HG03066 (cell line): Measurements from ENCODE around the gene ACSL3.

Experiments
- ATAC-seq: cut with Tn5 transposase; IDR thresholded peaks from one replicate; pipeline ENCODE4 v1.9.1; 2021; ENCODE audit warnings: low read depth; ENCODE audit not compliant: unreplicated experiment

ACSL3 gene

DNA sequence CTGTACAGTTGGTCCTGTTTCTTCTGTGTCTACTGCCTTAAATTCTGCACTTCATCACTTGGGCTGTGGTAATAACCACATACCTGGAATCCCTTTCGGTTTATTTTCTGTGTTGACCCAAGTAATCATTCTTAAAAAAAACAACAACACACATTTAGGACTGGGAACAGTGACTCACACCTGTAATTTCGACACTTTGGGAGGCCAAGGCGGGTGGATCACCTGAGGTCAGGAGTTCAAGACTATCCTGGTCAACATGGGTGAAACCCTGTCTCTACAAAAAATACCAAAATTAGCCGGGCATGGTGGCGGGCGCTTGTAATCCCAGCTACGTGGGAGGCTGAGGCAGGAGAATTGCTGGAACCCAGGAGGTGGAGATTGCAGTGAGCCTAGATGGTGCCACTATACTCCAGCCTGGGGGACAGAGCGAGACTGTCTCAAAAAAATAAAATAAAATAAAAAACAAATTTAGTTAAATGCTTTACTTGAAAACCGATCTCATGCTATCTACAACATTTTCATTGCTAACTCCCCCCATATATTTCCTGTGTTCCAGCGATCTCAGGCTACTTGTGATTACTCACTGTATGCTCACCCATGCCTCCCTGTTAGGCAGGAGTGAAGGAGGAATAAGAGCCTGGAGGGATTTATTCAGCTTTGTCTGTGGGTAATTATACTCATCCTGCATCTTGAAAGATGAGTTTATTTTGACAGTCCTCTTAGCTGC is 18.2 kb downstream of the ACSL3 start:
- ATAC-seq = no peak

DNA sequence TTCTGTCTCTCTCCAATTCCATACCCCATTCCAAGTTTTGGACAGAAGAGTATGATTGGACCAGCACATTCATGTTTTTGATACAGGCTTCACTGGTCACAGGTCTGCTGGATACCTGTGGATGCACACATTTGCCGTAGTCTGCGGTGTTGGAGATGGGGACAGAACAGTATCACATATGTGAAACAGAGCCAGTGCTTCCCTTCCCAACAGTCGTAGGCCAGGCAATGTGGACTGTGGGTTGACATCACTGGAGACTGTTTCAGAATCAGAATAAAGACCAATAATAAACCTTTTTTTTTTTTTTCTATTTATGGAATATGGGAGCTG is 18.7 kb downstream of the ACSL3 start:
- ATAC-seq = no peak

DNA sequence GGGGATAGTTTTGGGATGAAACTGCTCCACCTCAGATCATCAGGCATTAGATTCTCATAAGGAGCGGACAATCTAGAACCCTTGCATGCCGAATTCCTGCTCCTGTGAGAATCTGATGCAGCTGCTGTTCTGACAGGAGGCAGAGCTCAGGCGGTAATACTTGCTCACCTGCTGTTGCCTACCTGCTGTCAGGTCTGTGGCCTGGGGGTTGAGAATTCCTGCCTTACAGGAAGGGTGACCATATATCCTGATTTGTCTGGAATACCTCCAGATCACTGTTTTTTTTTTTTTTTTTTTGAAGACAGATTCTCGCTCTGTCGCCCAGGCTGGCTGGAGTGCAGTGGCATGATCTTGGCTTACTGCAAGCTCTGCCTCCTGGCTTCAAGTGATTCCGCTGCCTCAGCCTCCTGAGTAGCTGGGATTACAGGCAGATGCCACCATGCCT is 21.7 kb downstream of the ACSL3 start:
- ATAC-seq = no peak

DNA sequence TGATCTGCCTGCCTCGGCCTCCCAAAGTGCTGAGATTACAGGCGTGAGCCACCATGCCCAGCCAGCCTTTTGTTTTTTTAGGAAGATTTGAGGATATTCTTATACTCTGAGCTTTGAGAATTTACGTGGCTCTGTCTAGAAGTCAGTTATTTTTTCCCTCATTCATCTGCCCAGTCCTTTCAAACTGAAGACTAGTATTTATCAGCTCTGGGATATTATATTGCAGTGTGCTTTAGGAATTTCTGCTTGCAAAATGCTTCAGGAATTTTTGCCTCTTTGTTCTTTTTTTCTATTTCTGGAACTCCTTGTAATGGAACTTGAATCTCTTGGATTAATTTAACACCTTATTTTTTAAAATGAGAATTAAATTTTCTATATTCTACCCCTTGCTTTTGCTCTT is 22.6 kb downstream of the ACSL3 start:
- ATAC-seq = no peak

DNA sequence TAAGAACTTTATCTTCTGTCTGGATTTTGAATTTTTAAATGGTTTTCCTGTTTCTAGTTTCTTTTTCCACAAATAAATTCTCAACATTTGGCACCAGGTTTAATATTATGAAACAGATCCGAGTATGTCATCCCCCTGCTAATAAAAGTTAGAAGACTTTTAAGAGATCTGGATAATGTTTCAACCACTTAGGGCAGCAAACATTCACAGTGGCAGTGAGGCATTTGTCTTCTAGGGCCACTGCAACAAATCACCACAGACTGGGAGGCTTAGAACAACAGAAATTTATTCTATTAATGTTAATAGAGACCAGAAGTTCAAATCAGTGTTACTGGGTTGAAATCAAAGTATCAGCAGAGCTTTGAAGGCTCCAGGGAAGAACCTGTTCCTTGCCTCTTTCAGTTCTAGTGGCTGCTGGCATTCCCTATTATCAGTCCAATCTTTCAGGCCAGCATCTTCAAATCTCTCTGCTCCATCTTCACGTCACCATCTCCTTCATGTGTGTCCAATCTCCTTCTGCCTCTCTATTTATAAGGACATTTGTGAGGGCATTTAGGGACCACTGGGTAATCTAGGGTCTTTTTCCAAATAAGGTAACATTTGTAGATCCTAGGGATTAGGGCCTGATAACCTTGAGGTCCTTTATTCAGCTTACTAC is 23.4 kb downstream of the ACSL3 start:
- ATAC-seq = no peak

DNA sequence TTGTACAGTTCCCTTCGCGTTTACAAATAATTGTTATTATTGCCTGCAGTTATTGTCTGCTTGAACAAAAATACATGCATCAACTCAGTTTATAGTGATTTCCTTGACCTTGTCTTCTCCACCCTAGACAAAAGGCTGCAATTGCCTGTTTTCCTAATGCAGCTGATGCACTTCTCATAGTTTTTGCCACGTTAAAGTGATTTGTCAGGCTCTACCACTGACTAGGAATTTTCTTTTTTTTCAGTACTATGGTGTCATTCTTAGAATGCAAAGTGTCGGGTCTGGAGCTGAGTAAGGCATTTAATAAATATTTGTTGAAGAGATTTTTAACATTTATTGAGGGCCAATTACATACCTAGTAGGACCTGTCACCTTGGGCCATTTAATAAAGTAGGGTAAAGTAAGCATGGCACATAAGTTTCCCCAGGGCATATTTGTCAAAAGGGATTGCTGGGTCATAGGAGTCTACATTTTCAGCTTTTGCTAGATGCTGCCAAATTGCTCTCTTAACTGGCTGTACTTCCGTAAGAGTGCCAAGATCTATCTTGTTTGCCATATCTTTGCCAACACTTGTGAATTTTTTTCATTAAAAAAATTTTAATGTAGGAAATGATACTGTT is 24.1 kb downstream of the ACSL3 start:
- no peak for ATAC-seq

DNA sequence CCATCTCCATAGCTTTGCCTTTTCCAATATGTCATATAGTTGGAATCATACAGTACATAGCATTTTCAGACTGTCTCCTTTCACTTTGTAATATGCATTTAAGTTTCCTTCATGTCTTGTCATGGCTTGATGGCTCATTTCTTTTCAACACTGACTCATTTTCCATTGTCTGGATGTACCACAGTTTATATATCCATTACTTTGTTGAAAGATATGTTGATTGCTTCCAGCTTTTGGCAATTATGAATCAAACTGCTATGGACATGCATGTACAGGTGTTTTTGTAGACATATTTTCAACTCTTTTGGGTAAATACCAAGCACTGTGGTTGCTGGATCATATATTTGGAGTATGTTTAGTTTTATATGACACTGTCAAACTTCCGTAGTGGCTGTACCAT is 26.3 kb downstream of the ACSL3 start:
- no peak for ATAC-seq

DNA sequence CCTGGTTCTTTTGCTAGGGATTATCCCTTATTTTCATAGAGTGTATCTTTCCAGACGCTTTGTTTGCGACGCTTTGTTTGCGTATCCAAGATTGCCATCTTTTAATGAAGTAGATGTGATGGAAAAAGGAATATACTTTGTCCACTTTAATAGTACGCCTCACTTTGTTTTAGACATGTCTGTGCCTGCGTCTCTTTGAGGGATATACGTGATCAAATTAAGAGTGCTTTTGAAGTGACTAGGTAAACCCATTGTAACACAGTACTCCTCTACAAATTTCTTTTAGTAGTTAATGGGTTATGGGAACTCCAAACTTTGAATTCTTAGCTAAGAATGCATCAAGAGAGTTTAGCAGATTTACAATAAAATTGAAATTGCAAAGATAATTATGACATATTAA is 27.9 kb downstream of the ACSL3 start:
- no peak for ATAC-seq

DNA sequence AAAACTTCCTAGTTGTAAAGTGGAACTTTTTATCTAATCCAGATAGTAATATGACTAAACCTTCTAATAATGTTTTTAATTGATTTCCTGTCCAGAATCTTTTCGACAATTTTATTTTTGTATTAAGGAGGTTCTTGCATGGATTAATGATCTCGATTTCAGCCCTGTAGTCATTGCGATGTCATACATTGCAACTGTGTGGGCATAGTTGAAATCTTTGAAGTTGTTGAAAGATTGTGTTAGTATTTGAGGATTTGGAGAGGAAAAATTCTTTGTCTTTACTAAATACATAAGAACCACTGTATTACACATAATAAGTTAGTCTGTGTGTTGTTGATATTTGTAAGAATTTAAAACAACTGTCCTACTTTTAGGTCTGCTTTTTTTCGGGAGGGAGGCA is 31.1 kb downstream of the ACSL3 start:
- no peak for ATAC-seq

DNA sequence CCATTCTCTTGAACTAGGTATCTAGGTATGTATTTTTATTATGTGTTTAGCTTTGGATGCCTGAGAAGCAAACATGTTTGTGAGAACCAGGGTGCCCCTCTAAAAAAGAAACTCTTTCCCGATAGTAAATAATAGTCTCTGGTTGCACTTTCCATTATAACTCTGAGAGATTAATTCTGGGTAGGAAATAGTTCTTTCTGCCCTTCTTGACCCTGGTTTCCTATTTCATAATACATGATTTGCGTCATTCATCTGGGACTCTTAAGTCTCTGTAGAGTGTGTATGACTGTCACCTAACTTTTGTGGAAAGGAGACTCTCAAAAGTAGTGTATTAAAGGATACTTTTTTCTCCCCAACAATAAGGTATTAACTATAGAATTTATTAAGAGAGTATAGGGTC is 31.5 kb downstream of the ACSL3 start:
- ATAC-seq = no peak

DNA sequence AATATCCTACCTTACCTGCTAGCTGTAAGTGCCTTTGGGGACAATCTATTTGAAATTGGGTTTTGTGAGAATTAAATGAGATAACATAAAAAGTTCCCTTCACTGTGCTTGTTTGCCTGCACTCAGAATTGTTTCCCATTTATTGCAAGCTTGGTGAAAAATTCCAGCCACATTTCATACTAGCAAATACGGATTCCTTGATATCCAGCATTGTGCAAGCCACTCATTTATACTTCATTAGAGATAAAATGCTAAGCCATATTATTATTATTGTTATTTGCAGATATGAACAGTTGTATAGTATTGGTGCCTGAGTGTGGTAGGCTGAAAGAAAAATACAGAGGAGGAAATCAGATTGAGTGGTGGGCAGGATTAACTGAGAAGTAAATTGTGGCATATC is 31.9 kb downstream of the ACSL3 start:
- ATAC-seq = no peak

DNA sequence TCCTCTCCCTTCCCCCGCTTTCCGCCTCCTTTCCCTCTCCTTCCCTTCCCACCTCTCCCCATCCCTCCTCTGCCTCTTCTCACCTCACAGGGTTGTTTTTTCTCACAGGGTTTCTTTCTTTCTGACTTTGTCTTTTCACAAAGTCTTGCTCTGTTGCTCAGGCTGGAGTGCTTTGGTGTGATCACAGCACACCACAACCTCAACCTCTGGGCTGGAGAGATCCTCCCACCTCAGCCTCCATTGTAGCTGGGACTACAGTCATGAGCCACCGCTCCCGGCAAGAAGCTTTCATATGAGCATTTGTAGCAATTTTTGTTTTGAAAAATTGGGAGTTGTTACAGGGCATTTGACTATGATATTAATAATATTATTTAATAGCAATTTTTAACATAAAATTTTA is 32.9 kb downstream of the ACSL3 start:
- ATAC-seq = no peak

DNA sequence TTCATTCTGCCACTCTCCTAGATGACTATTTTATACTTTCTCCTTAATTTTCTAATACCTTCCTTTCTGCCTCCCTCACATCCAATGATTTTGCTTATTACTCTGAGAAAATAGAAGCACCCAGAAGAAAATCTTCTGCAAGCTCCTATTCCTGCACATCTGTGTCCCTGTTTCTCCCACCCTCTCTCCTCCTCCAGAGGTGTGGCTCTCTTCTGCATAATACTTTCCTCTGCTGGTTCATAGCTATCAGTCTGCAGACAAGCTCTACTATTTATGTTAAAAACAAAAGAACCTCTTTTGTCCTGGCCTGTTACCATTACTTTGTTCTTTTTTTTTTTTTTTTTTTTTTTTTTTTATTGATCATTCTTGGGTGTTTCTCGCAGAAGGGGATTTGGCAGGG is 34.3 kb downstream of the ACSL3 start:
- ATAC-seq = no peak

DNA sequence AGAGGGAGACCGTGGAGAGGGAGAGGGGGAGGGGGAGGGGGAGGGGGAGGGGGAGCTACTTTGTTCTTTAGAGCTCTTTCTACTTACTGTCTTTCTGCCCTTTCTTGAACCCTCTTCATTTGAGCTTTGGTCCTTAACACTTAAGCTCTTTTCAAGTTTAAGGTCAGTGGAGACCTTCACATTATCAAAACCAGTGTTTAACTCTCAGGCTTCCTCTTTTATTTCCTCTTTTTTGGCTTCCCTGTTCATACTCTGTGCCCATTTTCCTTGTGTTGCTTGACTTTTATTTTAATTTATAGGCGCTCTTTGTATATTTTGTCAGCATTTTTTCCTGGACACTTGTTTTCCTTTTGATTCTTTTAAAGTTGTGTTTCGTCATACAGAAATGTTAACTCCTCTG is 37.1 kb downstream of the ACSL3 start:
- no peak for ATAC-seq

DNA sequence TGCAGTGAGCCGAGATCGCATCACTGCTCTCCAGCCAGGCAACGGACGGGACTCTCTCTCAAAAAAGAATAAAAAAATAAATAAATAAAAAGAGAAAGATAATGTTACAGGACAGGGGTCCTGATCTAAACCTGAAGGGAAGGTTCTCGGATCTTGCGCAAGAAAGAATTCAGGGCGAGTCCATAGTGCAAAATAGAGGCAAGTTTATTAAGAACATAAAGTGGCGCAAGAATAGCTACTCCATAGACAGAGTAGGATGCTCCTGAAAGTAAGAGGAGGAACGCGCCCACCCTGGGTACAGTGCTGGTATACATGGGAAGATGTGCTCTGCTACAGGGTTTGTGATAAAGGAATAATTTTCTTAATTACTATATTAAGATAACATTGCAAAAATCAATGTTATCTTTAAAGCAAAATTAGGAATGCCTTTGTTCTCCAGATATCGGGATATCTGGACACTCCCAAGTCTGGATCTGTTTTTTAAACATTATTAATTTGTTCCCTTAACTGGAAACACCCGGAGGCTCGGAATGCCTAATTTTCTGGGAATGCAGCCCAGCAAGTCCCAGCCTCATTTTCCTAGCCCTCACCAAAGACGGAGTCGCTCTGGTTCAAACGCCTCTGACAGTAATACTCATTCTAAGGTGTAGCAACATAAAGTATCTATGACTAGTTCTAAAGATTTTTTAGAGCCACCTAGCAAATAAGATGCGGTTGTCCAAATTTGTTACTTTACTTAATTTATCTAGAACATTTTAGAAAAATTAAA is 38.8 kb downstream of the ACSL3 start:
- ATAC-seq = no peak

DNA sequence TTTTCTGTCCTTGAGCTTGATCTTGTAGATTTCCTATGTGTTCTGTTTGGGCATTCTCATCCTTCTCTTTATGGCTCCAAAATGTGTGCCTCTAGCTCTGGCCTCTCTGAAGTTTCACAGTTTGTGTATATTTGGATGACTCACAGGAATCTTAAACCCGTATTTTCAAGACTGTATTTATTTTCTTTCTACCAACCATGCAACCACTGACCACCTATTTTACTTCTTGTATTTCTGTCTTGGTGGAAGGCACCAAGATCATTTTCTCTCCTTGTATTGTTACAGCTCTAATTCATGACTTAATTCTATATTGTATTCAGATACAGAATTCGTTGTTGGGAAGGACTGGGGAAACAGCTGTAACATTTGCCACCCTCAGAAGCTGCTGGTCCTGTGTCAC is 39.5 kb downstream of the ACSL3 start:
- no peak for ATAC-seq

DNA sequence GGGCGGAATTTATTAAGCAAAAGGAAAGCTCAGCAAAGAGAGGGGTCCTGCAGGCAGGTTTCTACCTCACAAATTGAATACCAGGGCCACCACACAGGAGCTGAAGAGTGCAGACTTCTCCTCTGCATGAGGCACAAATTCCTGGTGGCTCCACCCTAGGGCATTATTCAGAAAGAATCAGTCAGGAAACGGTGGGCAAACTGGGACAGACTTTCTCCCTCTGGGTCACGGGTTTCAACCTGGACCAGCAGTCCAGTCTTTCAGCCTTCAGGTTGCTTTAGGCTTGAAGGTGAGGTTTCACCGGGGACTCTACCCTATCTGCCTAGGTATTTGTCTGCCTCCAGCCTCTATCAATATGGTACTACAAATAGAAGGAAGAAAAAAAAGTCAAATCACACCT is 41.8 kb downstream of the ACSL3 start:
- no peak for ATAC-seq

DNA sequence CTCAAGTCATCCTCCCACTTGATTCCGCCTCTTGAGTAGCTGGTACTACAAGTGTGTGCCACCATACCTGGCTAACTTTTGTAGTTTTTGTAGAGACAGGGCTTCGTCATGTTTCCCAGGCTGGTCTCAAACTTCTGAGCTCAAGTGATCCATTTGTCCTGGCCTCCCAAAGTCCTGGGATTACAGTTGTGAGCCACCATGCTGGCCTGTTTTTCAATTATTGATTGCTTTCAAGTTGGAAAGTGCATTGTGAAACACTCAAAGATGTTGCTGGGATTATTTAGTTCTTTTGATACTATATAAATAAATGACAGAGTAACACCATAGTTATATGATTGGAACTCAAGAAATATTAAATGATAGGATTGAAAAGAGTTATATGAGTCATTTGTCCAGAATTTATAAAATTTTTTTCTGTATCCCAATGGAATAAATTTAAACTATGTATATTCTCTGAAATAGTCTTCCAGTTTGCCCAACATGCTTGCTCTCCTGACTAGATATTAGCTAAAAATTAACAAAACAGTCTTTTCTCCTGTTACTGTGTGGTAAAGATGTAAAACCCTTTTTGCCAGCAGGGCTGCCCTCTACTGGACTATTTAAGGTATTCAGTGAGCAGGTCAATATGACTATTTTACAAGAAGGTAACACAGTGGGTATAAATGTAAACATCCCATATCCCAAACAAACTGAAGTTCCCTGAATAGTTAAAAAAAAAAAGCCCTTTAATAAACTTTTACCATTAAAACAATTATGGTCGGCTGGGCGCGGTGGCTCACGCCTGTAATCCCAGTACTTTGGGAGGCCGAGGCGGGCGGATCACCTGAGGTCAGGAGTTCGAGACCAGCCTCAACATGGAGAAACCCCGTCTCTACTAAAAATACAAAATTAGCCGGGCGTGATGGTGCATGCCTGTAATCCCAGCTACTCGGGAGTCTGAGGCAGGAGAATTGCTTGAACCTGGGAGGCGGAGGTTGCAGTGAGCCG is 42.7 kb downstream of the ACSL3 start:
- ATAC-seq = peak; percentile 88

DNA sequence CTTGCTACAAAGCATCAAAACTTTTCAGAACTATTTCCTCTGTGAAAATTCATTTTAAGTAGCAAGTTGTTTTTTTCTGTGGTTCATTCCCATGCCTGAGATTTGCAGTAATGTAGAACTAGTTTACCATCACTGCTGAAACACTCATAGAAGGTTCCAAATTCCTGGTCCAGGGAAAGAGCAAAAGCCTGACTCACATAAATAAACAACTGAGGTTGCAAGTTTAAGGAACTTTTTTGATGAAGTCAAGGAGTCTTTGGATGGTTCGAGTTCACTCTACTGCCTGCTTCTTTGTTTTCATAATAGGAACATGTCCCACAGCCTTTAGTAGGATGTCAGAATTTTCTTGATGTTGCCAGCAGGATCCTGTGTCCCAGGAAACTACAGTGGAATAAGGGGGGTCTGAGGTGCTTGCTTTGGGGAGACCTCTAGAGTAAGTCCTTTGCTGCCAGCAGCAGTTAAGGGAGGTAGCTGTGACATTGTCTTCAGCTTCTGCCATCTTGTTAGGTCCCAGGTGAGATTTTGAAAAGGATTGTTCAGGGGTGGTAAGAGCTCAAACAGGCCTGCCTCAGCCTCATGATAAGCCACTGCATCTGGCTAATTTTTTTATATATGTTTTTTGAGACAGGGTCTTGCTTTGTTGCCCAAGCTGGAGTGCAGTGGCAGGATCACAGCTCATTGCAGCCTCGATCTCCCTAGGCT is 43.9 kb downstream of the ACSL3 start:
- no peak for ATAC-seq

DNA sequence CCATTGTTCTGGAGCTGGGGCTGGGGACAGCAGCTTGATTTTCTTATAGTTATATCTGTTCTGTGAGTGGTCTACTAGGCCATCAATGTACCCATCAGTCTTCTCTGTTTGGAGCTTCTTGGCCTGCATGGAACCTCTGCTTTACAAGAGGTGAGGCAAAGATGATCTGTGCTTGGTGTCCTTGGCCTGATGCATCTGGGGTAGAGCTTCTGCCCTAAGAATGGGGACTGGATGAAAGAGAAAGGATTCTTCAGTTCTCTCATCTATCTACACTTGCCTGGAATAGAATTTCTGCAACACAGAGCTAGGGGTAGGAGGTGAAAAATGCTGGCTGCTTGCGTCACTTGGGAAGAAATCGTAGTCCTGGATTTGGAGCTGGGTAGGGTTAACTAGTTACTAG is 46.2 kb downstream of the ACSL3 start:
- no peak for ATAC-seq
